ENCODE data around the gene ZFAND4. TPM values are rescaled to one million over a fixed set of nuclear protein-coding genes. Genes with fewer than 3 reads are reported as not detected.
"Not testable (repeated sequence)": the region's sequence is repeated elsewhere in the genome, so short reads cannot be mapped to it uniquely, and the experiment has no call there.

Gene ZFAND4
- total RNA-seq, 2 experiments from 2014 or later = 16.5 to 18.5 TPM

- ChIA-PET POLR2A (no interaction called here), CTCF (interaction anchor here (0.6 kb wide), 1 partner anchor 448 kb away, joined by 3 read pairs; no protein-coding TSS in a partner anchor)
- Mint-ChIP-seq H3K9me3 (no peaks in the 10 kb centered on the region), H3K36me3 (ENCODE audit: low read depth) (peaks cover 23% of the 10 kb centered on the region), H3K4me3 (no peak overlapping the region), H3K27me3 (no peaks in the 10 kb centered on the region), H3K27ac (no peak overlapping the region), H3K4me1 (no peaks in the 10 kb centered on the region)
- no peak for DNase-seq
These were observed 47.8 kb downstream of the ZFAND4 start for GRCh38 chr10:45624724-45625123.

- no peak overlapping the region for H3K27ac Mint-ChIP-seq
- no peaks in the 10 kb centered on the region for H3K27me3 Mint-ChIP-seq
- H3K4me1 Mint-ChIP-seq = no peaks in the 10 kb centered on the region
- ChIA-PET CTCF (interaction anchor here (0.6 to 1.5 kb wide), 4 partner anchors 8 to 150 kb away, joined by 3 read pairs; no protein-coding TSS in a partner anchor), POLR2A (no interaction called here)
- H3K4me3 Mint-ChIP-seq = no peak overlapping the region
- H3K36me3 Mint-ChIP-seq (ENCODE audit: low read depth) = peaks cover 9% of the 10 kb centered on the region
- no peaks in the 10 kb centered on the region for H3K9me3 Mint-ChIP-seq
- no peak for DNase-seq
These were observed 57.7 kb downstream of the ZFAND4 start for GRCh38 chr10:45614869-45615268.

GRCh38 chr10:45612741-45613140 lies 59.8 kb downstream of the ZFAND4 start:
- POLR2A ChIA-PET = no interaction called here
- Mint-ChIP-seq H3K4me3 (no peak overlapping the region), H3K4me1 (no peaks in the 10 kb centered on the region), H3K27ac (no peak overlapping the region), H3K36me3 (ENCODE audit: low read depth) (peaks cover 9% of the 10 kb centered on the region), H3K27me3 (no peaks in the 10 kb centered on the region), H3K9me3 (no peaks in the 10 kb centered on the region)
- CTCF ChIA-PET = no interaction called here
- no peak for DNase-seq

GRCh38 chr10:45608052-45608451 lies 64.5 kb downstream of the ZFAND4 start:
- H3K4me1 Mint-ChIP-seq = no peaks in the 10 kb centered on the region
- POLR2A ChIA-PET = no interaction called here
- H3K4me3 Mint-ChIP-seq = no peak overlapping the region
- CTCF ChIA-PET = no interaction called here
- no peak for DNase-seq
- H3K36me3 Mint-ChIP-seq (ENCODE audit: low read depth) = peaks cover 9% of the 10 kb centered on the region
- H3K27ac Mint-ChIP-seq = no peak overlapping the region
- no peaks in the 10 kb centered on the region for H3K27me3 Mint-ChIP-seq
- no peaks in the 10 kb centered on the region for H3K9me3 Mint-ChIP-seq

GRCh38 chr10:45607276-45607675 lies 65.3 kb downstream of the ZFAND4 start:
- DNase-seq = no peak
- Mint-ChIP-seq H3K27me3 (peaks cover 2% of the 10 kb centered on the region), H3K4me3 (no peak overlapping the region), H3K27ac (no peak overlapping the region), H3K9me3 (no peaks in the 10 kb centered on the region), H3K4me1 (no peaks in the 10 kb centered on the region), H3K36me3 (ENCODE audit: low read depth) (peaks cover 6% of the 10 kb centered on the region)
- ChIA-PET CTCF (no interaction called here), POLR2A (no interaction called here)

- Mint-ChIP-seq H3K36me3 (ENCODE audit: low read depth) (no peaks in the 10 kb centered on the region), H3K4me1 (peaks cover 3% of the 10 kb centered on the region), H3K4me3 (no peak overlapping the region), H3K9me3 (peaks cover 5% of the 10 kb centered on the region), H3K27me3 (peaks cover 23% of the 10 kb centered on the region), H3K27ac (no peak overlapping the region)
- DNase-seq = no peak
- ChIA-PET POLR2A (no interaction called here), CTCF (interaction anchor here (1.2 kb wide), 1 partner anchor 368 kb away, joined by 3 read pairs; no protein-coding TSS in a partner anchor)
These were observed 69.7 kb downstream of the ZFAND4 start for GRCh38 chr10:45602836-45603235.

- no peak for DNase-seq
- ChIA-PET CTCF (interaction anchor here (0.5 to 1.2 kb wide), 2 partner anchors 171 to 367 kb away, joined by 3 read pairs; no protein-coding TSS in a partner anchor), POLR2A (no interaction called here)
- H3K4me3 Mint-ChIP-seq = no peak overlapping the region
- no peak overlapping the region for H3K27ac Mint-ChIP-seq
- no peaks in the 10 kb centered on the region for H3K36me3 Mint-ChIP-seq (ENCODE audit: low read depth)
- H3K27me3 Mint-ChIP-seq = peaks cover 25% of the 10 kb centered on the region
- peaks cover 5% of the 10 kb centered on the region for H3K9me3 Mint-ChIP-seq
- H3K4me1 Mint-ChIP-seq = peaks cover 3% of the 10 kb centered on the region
These were observed 70.4 kb downstream of the ZFAND4 start for GRCh38 chr10:45602082-45602730.

- H3K9me3 Mint-ChIP-seq; H3K27ac Mint-ChIP-seq; H3K36me3 Mint-ChIP-seq (ENCODE audit: low read depth); DNase-seq; H3K4me3 Mint-ChIP-seq; H3K4me1 Mint-ChIP-seq; POLR2A ChIA-PET: not testable (repeated sequence)
- peaks cover 25% of the 10 kb centered on the region for H3K27me3 Mint-ChIP-seq
- CTCF ChIA-PET = interaction anchor here (1.2 kb wide), 1 partner anchor 21 kb away, joined by 3 read pairs; no protein-coding TSS in a partner anchor
These were observed 71.2 kb downstream of the ZFAND4 start for GRCh38 chr10:45601254-45601930.

- H3K36me3 Mint-ChIP-seq (ENCODE audit: low read depth); POLR2A ChIA-PET; DNase-seq; H3K9me3 Mint-ChIP-seq; H3K4me3 Mint-ChIP-seq; H3K4me1 Mint-ChIP-seq; H3K27ac Mint-ChIP-seq: not testable (repeated sequence)
- H3K27me3 Mint-ChIP-seq = peaks cover 26% of the 10 kb centered on the region
- CTCF ChIA-PET = interaction anchor here (1.2 kb wide), 1 partner anchor 20 kb away, joined by 3 read pairs; no protein-coding TSS in a partner anchor
These were observed 72.0 kb downstream of the ZFAND4 start for GRCh38 chr10:45600337-45601253.

GRCh38 chr10:45599646-45600045 lies 72.9 kb downstream of the ZFAND4 start:
- POLR2A ChIA-PET = no interaction called here
- H3K27ac Mint-ChIP-seq = no peak overlapping the region
- no peak overlapping the region for H3K4me3 Mint-ChIP-seq
- CTCF ChIA-PET = no interaction called here
- no peak for DNase-seq
- peaks cover 11% of the 10 kb centered on the region for H3K4me1 Mint-ChIP-seq
- peaks cover 28% of the 10 kb centered on the region for H3K27me3 Mint-ChIP-seq
- H3K36me3 Mint-ChIP-seq (ENCODE audit: low read depth) = no peaks in the 10 kb centered on the region
- H3K9me3 Mint-ChIP-seq = peaks cover 5% of the 10 kb centered on the region

GRCh38 chr10:45599021-45599603 lies 73.5 kb downstream of the ZFAND4 start:
- POLR2A ChIA-PET = no interaction called here
- CTCF ChIA-PET = no interaction called here
- Mint-ChIP-seq H3K9me3 (peaks cover 5% of the 10 kb centered on the region), H3K27me3 (peaks cover 28% of the 10 kb centered on the region), H3K4me1 (peaks cover 12% of the 10 kb centered on the region), H3K4me3 (no peak overlapping the region), H3K36me3 (ENCODE audit: low read depth) (no peaks in the 10 kb centered on the region), H3K27ac (no peak overlapping the region)
- no peak for DNase-seq

GRCh38 chr10:45596526-45596925 lies 76.0 kb downstream of the ZFAND4 start:
- POLR2A ChIA-PET = no interaction called here
- H3K36me3 Mint-ChIP-seq (ENCODE audit: low read depth) = peaks cover 4% of the 10 kb centered on the region
- H3K27me3 Mint-ChIP-seq = peaks cover 21% of the 10 kb centered on the region
- peaks cover 35% of the 10 kb centered on the region for H3K4me1 Mint-ChIP-seq
- CTCF ChIA-PET = interaction anchor here (1.0 kb wide), 1 partner anchor 601 kb away, joined by 3 read pairs; no protein-coding TSS in a partner anchor
- H3K27ac Mint-ChIP-seq = no peak overlapping the region
- peaks cover 5% of the 10 kb centered on the region for H3K9me3 Mint-ChIP-seq
- DNase-seq = no peak
- no peak overlapping the region for H3K4me3 Mint-ChIP-seq
